PC-3 (cell line): ENCODE results near the gene DPH3. TPM values are rescaled to one million over a fixed set of nuclear protein-coding genes. Genes with fewer than 3 reads are reported as not detected.

Experiments used
- ATAC-seq: fragments of 200-7000 bp; cut with Tn5 transposase; 2 replicates; pipeline ENCODE4 v1.9.1; 2020; ENCODE audit warnings: mild to moderate bottlenecking, moderate library complexity
- BruUV-seq: library from RNA; stranded (reverse); fragments of 400-500 nt; replicated peaks from 2 replicates; lab custom pipeline; 2021; lab: Mats Ljungman, UMichigan
- CTCF ChIA-PET: fragments of 300-600 bp; sonication (Branson Sonifier 250); formaldehyde crosslinking; loops from one replicate; lab custom pipeline; 2022; ENCODE audit warnings: antibody characterized with exemption; lab: Charles Lee
- POLR2A ChIA-PET: fragments of 300-600 bp; sonication (Branson Sonifier 250); formaldehyde crosslinking; loops from one replicate; lab custom pipeline; 2022; ENCODE audit warnings: antibody characterized with exemption; ENCODE audit not compliant: unreplicated experiment; lab: Charles Lee
- DNase-seq: peaks from one replicate; pipeline ENCODE4 v3.0.0-alpha.2; 2015
- H2AFZ ChIP-seq: fragments of 300-600 bp; sonication (generic); 2 replicates; pipeline ENCODE4 v1.6.0; 2016; ENCODE audit warnings: antibody characterized with exemption, low read length
- H3F3A ChIP-seq: fragments of 300-600 bp; sonication (generic); one replicate; pipeline ENCODE4 v1.6.0; 2017; ENCODE audit warnings: antibody characterized with exemption, low read length, control low read depth, mild to moderate bottlenecking; ENCODE audit not compliant: unreplicated experiment
- H3K27ac ChIP-seq: fragments of 300-600 bp; sonication (generic); 2 replicates; pipeline ENCODE4 v1.5.1; 2016; ENCODE audit warnings: mild to moderate bottlenecking, low read length
- H3K27me3 ChIP-seq: fragments of 300-600 bp; sonication (generic); 2 replicates; pipeline ENCODE4 v1.6.1; 2016; ENCODE audit warnings: low read length, mixed read lengths
- H3K36me3 ChIP-seq: fragments of 300-600 bp; sonication (generic); 2 replicates; pipeline ENCODE4 v1.6.1; 2016; ENCODE audit warnings: low read depth, mixed run types, low read length, mixed read lengths
- H3K4me1 ChIP-seq: fragments of 300-600 bp; sonication (generic); 2 replicates; pipeline ENCODE4 v1.5.1; 2016; ENCODE audit warnings: low read length; ENCODE audit not compliant: insufficient read depth
- H3K4me2 ChIP-seq: fragments of 300-600 bp; sonication (generic); 2 replicates; pipeline ENCODE4 v1.6.0; 2016; ENCODE audit warnings: low read length
- H3K4me3 ChIP-seq: fragments of 300-600 bp; sonication (generic); 2 replicates; pipeline ENCODE4 v1.5.1; 2016; ENCODE audit warnings: mild to moderate bottlenecking, low read length, mixed read lengths
- H3K79me2 ChIP-seq: fragments of 300-600 bp; sonication (generic); 2 replicates; pipeline ENCODE4 v1.6.1; 2017; ENCODE audit warnings: low read length, mixed read lengths
- H3K9ac ChIP-seq: fragments of 300-600 bp; sonication (generic); 2 replicates; pipeline ENCODE4 v1.6.0; 2016; ENCODE audit warnings: mild to moderate bottlenecking, low read length
- H3K9me2 ChIP-seq: fragments of 300-600 bp; sonication (generic); replicated peaks from 2 replicates; pipeline ENCODE4 v1.6.1; 2016; ENCODE audit warnings: mixed run types, low read length, mixed read lengths
- H3K9me3 ChIP-seq: fragments of 300-600 bp; sonication (generic); 2 replicates; pipeline ENCODE4 v1.6.1; 2016; ENCODE audit warnings: low read length, mixed read lengths
- H4K20me1 ChIP-seq: fragments of 300-600 bp; sonication (generic); 2 replicates; pipeline ENCODE4 v1.6.1; 2016; ENCODE audit warnings: low read length, mixed read lengths
- EZH2 ChIP-seq: fragments of 300-600 bp; sonication (generic); IDR thresholded peaks from one replicate; pipeline ENCODE4 v1.6.1; 2017; ENCODE audit warnings: antibody characterized with exemption, mild to moderate bottlenecking, low read length; ENCODE audit not compliant: unreplicated experiment
- EZH2phosphoT487 ChIP-seq: fragments of 300-600 bp; sonication (generic); IDR thresholded peaks from 2 replicates; pipeline ENCODE4 v1.6.1; 2018; ENCODE audit warnings: mild to moderate bottlenecking, antibody characterized with exemption, low read length, borderline replicate concordance
- intact Hi-C: fragments of 100-400 bp; cut with micrococcal nuclease; formaldehyde crosslinking; loops from 2 replicates; pipeline ENCODE4 v1.9.0; 2023
- total RNA-seq: library from RNA; depleted of rRNA; stranded (reverse); fragments of >200 nt; gene quantifications from 2 replicates; pipeline ENCODE4 v1.2.3, GENCODE V29; 2014
- TF ChIP-seq, protein P1 (sequence below): fragments of 300-600 bp; sonication (generic); conservative IDR thresholded peaks from 2 replicates; pipeline ENCODE4 v1.5.1; 2017; ENCODE audit warnings: antibody characterized with exemption, low read depth, mild to moderate bottlenecking, low read length

DPH3 gene
- total RNA-seq, 1 experiment from 2014 or later = 10.2 TPM

DNA sequence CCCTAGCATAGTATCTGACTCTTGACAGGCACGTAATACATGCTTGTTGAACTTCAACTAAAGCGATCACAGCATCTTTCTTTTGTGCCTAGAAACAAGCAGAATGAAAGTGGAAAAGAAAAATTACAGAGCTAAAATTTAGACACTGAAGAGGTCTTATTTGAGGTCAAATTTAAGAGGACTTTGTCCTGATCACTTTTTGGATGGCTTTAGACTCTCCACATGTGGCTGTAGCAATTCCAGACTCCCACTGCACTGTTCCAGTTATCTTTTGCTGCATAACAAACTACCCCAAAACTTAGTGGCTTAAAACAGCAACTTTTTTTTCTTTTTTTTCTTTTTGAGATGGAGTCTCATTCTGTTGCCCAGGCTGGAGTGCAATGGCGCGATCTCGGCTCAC, 23.5 kb downstream of the DPH3 start:
- TF ChIP-seq, protein P1, sequence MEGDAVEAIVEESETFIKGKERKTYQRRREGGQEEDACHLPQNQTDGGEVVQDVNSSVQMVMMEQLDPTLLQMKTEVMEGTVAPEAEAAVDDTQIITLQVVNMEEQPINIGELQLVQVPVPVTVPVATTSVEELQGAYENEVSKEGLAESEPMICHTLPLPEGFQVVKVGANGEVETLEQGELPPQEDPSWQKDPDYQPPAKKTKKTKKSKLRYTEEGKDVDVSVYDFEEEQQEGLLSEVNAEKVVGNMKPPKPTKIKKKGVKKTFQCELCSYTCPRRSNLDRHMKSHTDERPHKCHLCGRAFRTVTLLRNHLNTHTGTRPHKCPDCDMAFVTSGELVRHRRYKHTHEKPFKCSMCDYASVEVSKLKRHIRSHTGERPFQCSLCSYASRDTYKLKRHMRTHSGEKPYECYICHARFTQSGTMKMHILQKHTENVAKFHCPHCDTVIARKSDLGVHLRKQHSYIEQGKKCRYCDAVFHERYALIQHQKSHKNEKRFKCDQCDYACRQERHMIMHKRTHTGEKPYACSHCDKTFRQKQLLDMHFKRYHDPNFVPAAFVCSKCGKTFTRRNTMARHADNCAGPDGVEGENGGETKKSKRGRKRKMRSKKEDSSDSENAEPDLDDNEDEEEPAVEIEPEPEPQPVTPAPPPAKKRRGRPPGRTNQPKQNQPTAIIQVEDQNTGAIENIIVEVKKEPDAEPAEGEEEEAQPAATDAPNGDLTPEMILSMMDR = no peak
- no peak for TF ChIP-seq EZH2phosphoT487
- no peaks in the 10 kb centered on the region for H3K27me3 ChIP-seq
- DNase-seq (no peak), ATAC-seq (no peak)
- POLR2A ChIA-PET = interaction anchor here (0.6 kb wide), 1 partner anchor 100 kb away, joined by 3 read pairs; no protein-coding TSS in a partner anchor
- H3K4me3 ChIP-seq = no peak overlapping the region
- H3K36me3 ChIP-seq = no peaks in the 10 kb centered on the region
- H3K4me1 ChIP-seq = peaks cover 33% of the 10 kb centered on the region
- intact Hi-C loops = loop anchor here (10.0 kb wide), 1 partner anchor 606 kb away; no protein-coding TSS in a partner anchor
- H4K20me1 ChIP-seq = no peaks in the 10 kb centered on the region
- no peaks in the 10 kb centered on the region for H3K9me2 ChIP-seq
- H3K9ac ChIP-seq = no peak overlapping the region
- no peaks in the 10 kb centered on the region for H3F3A ChIP-seq
- BruUV-seq = no TSS peak
- H3K9me3 ChIP-seq = no peaks in the 10 kb centered on the region
- H3K4me2 ChIP-seq = no peak overlapping the region
- no peak overlapping the region for H3K27ac ChIP-seq
- H3K79me2 ChIP-seq = no peaks in the 10 kb centered on the region
- H2AFZ ChIP-seq = no peak overlapping the region
- CTCF ChIA-PET = no interaction called here

GRCh38 chr3:16240229-16241023, 24.3 kb downstream of the DPH3 start:
- ChIA-PET CTCF (no interaction called here), POLR2A (no interaction called here)
- peaks cover 33% of the 10 kb centered on the region for H3K4me1 ChIP-seq
- peak overlapping the region; percentile 35 for H3K27ac ChIP-seq
- no peak overlapping the region for H2AFZ ChIP-seq
- peak; percentile 88 for DNase-seq
- H3K9me3 ChIP-seq = no peaks in the 10 kb centered on the region
- TF ChIP-seq EZH2phosphoT487 (no peak), EZH2 (no peak)
- TF ChIP-seq, protein P1 = no peak
- intact Hi-C loops = loop anchor here (10.0 kb wide), 1 partner anchor 606 kb away; no protein-coding TSS in a partner anchor
- no peaks in the 10 kb centered on the region for H4K20me1 ChIP-seq
- BruUV-seq = no TSS peak
- ATAC-seq = peak; percentile 75
- H3K9me2 ChIP-seq = no peaks in the 10 kb centered on the region
- no peaks in the 10 kb centered on the region for H3K79me2 ChIP-seq
- H3K4me2 ChIP-seq = peak overlapping the region; percentile 15; the same call in 1 of the 2 replicates
- no peak overlapping the region for H3K4me3 ChIP-seq
- no peak overlapping the region for H3K9ac ChIP-seq
- no peaks in the 10 kb centered on the region for H3K27me3 ChIP-seq
- no peaks in the 10 kb centered on the region for H3F3A ChIP-seq
- H3K36me3 ChIP-seq = no peaks in the 10 kb centered on the region

- intact Hi-C loops = loop anchor here (10.0 kb wide), 1 partner anchor 605 kb away; no protein-coding TSS in a partner anchor
- TF ChIP-seq, protein P1 = no peak
- no peak for TF ChIP-seq EZH2phosphoT487
- TF ChIP-seq EZH2 = no peak
- Histone ChIP-seq H3K4me3 (no peak overlapping the region), H3K27me3 (no peaks in the 10 kb centered on the region), H4K20me1 (no peaks in the 10 kb centered on the region), H3K4me1 (peaks cover 32% of the 10 kb centered on the region), H3K9me2 (no peaks in the 10 kb centered on the region), H3K36me3 (no peaks in the 10 kb centered on the region), H3K27ac (peak overlapping the region; percentile 35), H3K9ac (no peak overlapping the region), H3K4me2 (0 out of 2 replicates have a peak overlapping the region, but pooled peaks have one; percentile 1), H2AFZ (no peak overlapping the region), H3F3A (no peaks in the 10 kb centered on the region), H3K79me2 (no peaks in the 10 kb centered on the region), H3K9me3 (no peaks in the 10 kb centered on the region)
- CTCF ChIA-PET = no interaction called here
- no peak for DNase-seq
- BruUV-seq = no TSS peak
- ATAC-seq = peak; percentile 10; the same call in 1 of the 2 replicates
- POLR2A ChIA-PET = no interaction called here
These were observed 25.0 kb downstream of the DPH3 start for GRCh38 chr3:16239780-16240179.
